Measurements from ENCODE around the gene SLC9A7. TPM values are rescaled to one million over a fixed set of nuclear protein-coding genes. Genes with fewer than 3 reads are reported as not detected.

Gene SLC9A7
- total and polyA plus RNA-seq, 2 of the 13 experiments (the other 11 are each of a cell fraction or from before 2014, with no cell fraction given), result 5.8 to 7.2 TPM

DNA sequence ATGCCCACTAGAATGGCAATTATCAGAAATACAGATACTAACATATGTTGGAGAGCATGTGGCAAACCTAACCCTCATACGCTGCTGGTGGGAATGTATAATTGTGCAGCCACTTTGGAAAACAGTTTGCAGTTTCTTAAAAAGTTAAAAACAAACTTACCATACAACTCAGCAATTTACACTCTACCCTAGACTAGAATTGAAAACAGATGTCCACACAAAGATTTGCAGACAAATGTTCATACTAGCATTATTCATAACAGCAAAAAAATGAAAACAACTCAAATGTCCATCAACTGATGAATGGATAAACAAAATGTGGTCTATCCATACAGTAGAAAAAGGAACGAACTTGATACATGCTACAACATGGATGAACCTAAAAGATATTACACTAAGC, 64.4 kb downstream of the SLC9A7 start (continued):
- TF ChIP-seq, protein P1, sequence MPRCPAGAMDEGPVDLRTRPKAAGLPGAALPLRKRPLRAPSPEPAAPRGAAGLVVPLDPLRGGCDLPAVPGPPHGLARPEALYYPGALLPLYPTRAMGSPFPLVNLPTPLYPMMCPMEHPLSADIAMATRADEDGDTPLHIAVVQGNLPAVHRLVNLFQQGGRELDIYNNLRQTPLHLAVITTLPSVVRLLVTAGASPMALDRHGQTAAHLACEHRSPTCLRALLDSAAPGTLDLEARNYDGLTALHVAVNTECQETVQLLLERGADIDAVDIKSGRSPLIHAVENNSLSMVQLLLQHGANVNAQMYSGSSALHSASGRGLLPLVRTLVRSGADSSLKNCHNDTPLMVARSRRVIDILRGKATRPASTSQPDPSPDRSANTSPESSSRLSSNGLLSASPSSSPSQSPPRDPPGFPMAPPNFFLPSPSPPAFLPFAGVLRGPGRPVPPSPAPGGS (CRISPR knock-in tag; IDR thresholded peaks at IDR 0.05), result no peak
- no peak for TF ChIP-seq ZNF615 (CRISPR knock-in tag; IDR thresholded peaks at IDR 0.05; ENCODE audit: borderline replicate concordance)
- TF ChIP-seq RARA (CRISPR knock-in tag; IDR thresholded peaks at IDR 0.05), result no peak
- TF ChIP-seq, protein P2, sequence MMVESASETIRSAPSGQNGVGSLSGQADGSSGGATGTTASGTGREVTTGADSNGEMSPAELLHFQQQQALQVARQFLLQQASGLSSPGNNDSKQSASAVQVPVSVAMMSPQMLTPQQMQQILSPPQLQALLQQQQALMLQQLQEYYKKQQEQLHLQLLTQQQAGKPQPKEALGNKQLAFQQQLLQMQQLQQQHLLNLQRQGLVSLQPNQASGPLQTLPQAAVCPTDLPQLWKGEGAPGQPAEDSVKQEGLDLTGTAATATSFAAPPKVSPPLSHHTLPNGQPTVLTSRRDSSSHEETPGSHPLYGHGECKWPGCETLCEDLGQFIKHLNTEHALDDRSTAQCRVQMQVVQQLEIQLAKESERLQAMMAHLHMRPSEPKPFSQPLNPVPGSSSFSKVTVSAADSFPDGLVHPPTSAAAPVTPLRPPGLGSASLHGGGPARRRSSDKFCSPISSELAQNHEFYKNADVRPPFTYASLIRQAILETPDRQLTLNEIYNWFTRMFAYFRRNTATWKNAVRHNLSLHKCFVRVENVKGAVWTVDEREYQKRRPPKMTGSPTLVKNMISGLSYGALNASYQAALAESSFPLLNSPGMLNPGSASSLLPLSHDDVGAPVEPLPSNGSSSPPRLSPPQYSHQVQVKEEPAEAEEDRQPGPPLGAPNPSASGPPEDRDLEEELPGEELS (CRISPR knock-in tag; IDR thresholded peaks at IDR 0.05), result no peak
- TF ChIP-seq ZNF230 (CRISPR knock-in tag; IDR thresholded peaks at IDR 0.05), result no peak
- TF ChIP-seq KDM3A (CRISPR knock-in tag; IDR thresholded peaks at IDR 0.05; ENCODE audit: low read depth), result no peak
- TF ChIP-seq ISX (CRISPR knock-in tag; conservative IDR thresholded peaks at IDR 0.05), result no peak
- TF ChIP-seq, protein P3, sequence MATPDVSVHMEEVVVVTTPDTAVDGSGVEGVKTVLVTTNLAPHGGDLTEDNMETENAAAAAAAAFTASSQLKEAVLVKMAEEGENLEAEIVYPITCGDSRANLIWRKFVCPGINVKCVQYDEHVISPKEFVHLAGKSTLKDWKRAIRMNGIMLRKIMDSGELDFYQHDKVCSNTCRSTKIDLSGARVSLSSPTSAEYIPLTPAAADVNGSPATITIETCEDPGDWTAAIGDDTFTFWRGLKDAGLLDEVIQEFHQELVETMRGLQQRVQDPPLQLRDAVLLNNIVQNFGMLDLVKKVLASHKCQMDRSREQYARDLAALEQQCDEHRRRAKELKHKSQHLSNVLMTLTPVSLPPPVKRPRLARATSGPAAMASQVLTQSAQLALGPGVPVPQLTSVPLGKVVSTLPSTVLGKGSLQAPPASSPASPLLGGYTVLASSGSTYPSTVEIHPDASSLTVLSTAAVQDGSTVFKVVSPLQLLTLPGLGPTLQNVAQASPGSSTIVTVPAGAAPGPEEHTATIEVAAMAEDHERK (CRISPR knock-in tag; IDR thresholded peaks at IDR 0.05; ENCODE audit: low read depth), result no peak

DNA sequence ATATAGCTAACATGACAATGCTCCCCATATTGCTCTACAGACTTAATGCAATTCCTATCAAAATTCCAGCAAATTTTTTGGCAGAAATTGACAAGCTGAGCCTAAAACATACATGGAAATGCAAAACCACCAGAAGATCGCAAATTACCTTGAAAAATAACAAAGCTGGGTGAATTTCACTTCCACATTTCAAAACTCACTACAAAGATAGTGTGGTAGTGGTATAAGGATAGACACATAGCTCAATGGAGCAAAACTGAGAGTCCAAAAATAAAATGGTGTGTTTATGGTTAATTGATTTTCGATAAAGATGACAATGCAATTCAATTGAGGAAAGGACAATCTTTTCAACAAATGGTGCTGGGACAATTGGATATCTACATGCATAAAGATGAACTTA, 65.8 kb downstream of the SLC9A7 start:
- FAIRE-seq (peak; percentile 37), DNase-seq (ENCODE audit: low spot score) (no peak), ATAC-seq (no peak)
- ChIA-PET CTCF (ENCODE audit: low intra/inter-chr PET ratio, low total read pairs) (no interaction called here), POLR2A (no interaction called here)
- Histone ChIP-seq H4K20me1 (ENCODE audit: insufficient read depth, low read length) (no peaks in the 10 kb centered on the region), H3K4me1 (ENCODE audit: insufficient read depth, low read length) (no peaks in the 10 kb centered on the region), H3K4me2 (ENCODE audit: low read depth, low read length) (no peak overlapping the region), H3K27ac (ENCODE audit: extremely low read length, insufficient read depth, low read length) (no peak overlapping the region), H3K9ac (ENCODE audit: insufficient read depth, low read depth, low read length) (no peak overlapping the region), H3K4me3 (replicated peaks in 1 of 3; ENCODE audit: insufficient read depth in 1 of 3, low read depth in 2 of 3, low read length in 3 of 3) (no peak overlapping the region), H3K27me3 (ENCODE audit: control insufficient read depth in 1 of 2, insufficient read depth in 2 of 2, low read length in 2 of 2) (no peaks in the 10 kb centered on the region), H3K79me2 (ENCODE audit: insufficient read depth, low read length) (no peaks in the 10 kb centered on the region), H3K9me3 (ENCODE audit: low read length) (no peaks in the 10 kb centered on the region), H2AFZ (ENCODE audit: low read length) (no peak overlapping the region), H3K36me3 (replicated peaks in 1 of 2; ENCODE audit: control insufficient read depth in 1 of 2, insufficient read depth in 2 of 2, low read length in 2 of 2) (no peaks in the 10 kb centered on the region)
- intact Hi-C loops (cut with micrococcal nuclease; ENCODE audit: unreplicated experiment) (no loop called here), in situ Hi-C loops (cut with HindIII; ENCODE audit: extremely low pct_ligation_motif_present, low pct_unique_long_range_greater_than_20kb) (no loop called here)
- BruUV-seq (replicated peaks), result no TSS peak
- WGBS (ENCODE audit: low lambda C conversion rate), result 96% methylated on average over 2 of the region's 2 CpGs
- TF ChIP-seq, protein P4, sequence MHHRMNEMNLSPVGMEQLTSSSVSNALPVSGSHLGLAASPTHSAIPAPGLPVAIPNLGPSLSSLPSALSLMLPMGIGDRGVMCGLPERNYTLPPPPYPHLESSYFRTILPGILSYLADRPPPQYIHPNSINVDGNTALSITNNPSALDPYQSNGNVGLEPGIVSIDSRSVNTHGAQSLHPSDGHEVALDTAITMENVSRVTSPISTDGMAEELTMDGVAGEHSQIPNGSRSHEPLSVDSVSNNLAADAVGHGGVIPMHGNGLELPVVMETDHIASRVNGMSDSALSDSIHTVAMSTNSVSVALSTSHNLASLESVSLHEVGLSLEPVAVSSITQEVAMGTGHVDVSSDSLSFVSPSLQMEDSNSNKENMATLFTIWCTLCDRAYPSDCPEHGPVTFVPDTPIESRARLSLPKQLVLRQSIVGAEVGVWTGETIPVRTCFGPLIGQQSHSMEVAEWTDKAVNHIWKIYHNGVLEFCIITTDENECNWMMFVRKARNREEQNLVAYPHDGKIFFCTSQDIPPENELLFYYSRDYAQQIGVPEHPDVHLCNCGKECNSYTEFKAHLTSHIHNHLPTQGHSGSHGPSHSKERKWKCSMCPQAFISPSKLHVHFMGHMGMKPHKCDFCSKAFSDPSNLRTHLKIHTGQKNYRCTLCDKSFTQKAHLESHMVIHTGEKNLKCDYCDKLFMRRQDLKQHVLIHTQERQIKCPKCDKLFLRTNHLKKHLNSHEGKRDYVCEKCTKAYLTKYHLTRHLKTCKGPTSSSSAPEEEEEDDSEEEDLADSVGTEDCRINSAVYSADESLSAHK (CRISPR knock-in tag; IDR thresholded peaks at IDR 0.05; ENCODE audit: borderline replicate concordance), result no peak
- TF ChIP-seq SMARCC2 (IDR thresholded peaks at IDR 0.05), result no peak
- no peak for TF ChIP-seq ZNF563 (CRISPR knock-in tag; IDR thresholded peaks at IDR 0.05)
- TF ChIP-seq NFE2 (CRISPR knock-in tag; IDR thresholded peaks at IDR 0.05), result no peak
- TF ChIP-seq ZNF720 (CRISPR knock-in tag; IDR thresholded peaks at IDR 0.05), result no peak
- TF ChIP-seq, protein P5, sequence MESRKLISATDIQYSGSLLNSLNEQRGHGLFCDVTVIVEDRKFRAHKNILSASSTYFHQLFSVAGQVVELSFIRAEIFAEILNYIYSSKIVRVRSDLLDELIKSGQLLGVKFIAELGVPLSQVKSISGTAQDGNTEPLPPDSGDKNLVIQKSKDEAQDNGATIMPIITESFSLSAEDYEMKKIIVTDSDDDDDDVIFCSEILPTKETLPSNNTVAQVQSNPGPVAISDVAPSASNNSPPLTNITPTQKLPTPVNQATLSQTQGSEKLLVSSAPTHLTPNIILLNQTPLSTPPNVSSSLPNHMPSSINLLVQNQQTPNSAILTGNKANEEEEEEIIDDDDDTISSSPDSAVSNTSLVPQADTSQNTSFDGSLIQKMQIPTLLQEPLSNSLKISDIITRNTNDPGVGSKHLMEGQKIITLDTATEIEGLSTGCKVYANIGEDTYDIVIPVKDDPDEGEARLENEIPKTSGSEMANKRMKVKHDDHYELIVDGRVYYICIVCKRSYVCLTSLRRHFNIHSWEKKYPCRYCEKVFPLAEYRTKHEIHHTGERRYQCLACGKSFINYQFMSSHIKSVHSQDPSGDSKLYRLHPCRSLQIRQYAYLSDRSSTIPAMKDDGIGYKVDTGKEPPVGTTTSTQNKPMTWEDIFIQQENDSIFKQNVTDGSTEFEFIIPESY (CRISPR knock-in tag; IDR thresholded peaks at IDR 0.05), result no peak

Measured in HepG2 (cell line).